WTC11 (cell line): Measurements from ENCODE around the gene HPSE. TPM values are rescaled to one million over a fixed set of nuclear protein-coding genes. Genes with fewer than 3 reads are reported as not detected.

ENCODE experiments used
- ATAC-seq: fragments of 200-7000 bp; cut with Tn5 transposase; 2 replicates; pipeline ENCODE4 v1.10.0; 2021; ENCODE audit warnings: mild to moderate bottlenecking, moderate library complexity
- CTCF ChIA-PET: fragments of 300-600 bp; sonication (Branson Sonifier 250); formaldehyde crosslinking; loops from one replicate; lab custom pipeline; 2021; ENCODE audit warnings: antibody characterized with exemption; lab: Charles Lee
- POLR2A ChIA-PET: fragments of 350-600 bp; sonication (Branson Sonifier 250); formaldehyde crosslinking; loops from one replicate; lab custom pipeline; 2021; ENCODE audit warnings: antibody characterized with exemption; lab: Charles Lee
- DNase-seq: peaks from one replicate; pipeline ENCODE4 v3.0.0; 2021; ENCODE audit warnings: low spot score
- H3K27ac Mint-ChIP-seq: 2 replicates; pipeline ENCODE4 v1.8.0; 2021; ENCODE audit warnings: mixed read lengths
- H3K27me3 Mint-ChIP-seq: 2 replicates; pipeline ENCODE4 v1.8.0; 2021; ENCODE audit warnings: low read depth, mild to moderate bottlenecking, moderate library complexity, mixed read lengths
- H3K36me3 Mint-ChIP-seq: 2 replicates; pipeline ENCODE4 v1.8.0; 2021; ENCODE audit warnings: mixed read lengths
- H3K4me1 Mint-ChIP-seq: 2 replicates; pipeline ENCODE4 v1.8.0; 2022; ENCODE audit warnings: mixed read lengths
- H3K4me3 Mint-ChIP-seq: 2 replicates; pipeline ENCODE4 v1.8.0; 2021; ENCODE audit warnings: mild to moderate bottlenecking, moderate library complexity, mixed read lengths
- H3K9me3 Mint-ChIP-seq: 2 replicates; pipeline ENCODE4 v1.8.0; 2021; ENCODE audit warnings: mixed read lengths
- AFF4 ChIP-seq: sonication (generic); formaldehyde crosslinking; IDR thresholded peaks from 2 replicates; pipeline ENCODE4 v1.8.1; 2023; ENCODE audit warnings: mild to moderate bottlenecking, missing genetic modification reagents, borderline replicate concordance
- ATF3 ChIP-seq: sonication (generic); formaldehyde crosslinking; conservative IDR thresholded peaks from 2 replicates; pipeline ENCODE4 v1.8.1; 2022; ENCODE audit warnings: mild to moderate bottlenecking, missing genetic modification reagents
- CBFB ChIP-seq: sonication (generic); formaldehyde crosslinking; IDR thresholded peaks from 2 replicates; pipeline ENCODE4 v1.8.1; 2022; ENCODE audit warnings: mild to moderate bottlenecking, low read depth, missing genetic modification reagents
- CTCF ChIP-seq: fragments of 200-600 bp; IDR thresholded peaks from 2 replicates; pipeline ENCODE4 v1.8.0; 2022; ENCODE audit warnings: antibody characterized with exemption
- E2F5 ChIP-seq: sonication (generic); formaldehyde crosslinking; IDR thresholded peaks from 2 replicates; pipeline ENCODE4 v1.8.1; 2022; ENCODE audit warnings: mild to moderate bottlenecking, moderate library complexity, missing genetic modification reagents
- GABPB1 ChIP-seq: sonication (generic); formaldehyde crosslinking; IDR thresholded peaks from 2 replicates; pipeline ENCODE4 v1.8.1; 2023; ENCODE audit warnings: mild to moderate bottlenecking, missing genetic modification reagents
- IRF2 ChIP-seq: sonication (generic); formaldehyde crosslinking; IDR thresholded peaks from 2 replicates; pipeline ENCODE4 v1.8.0; 2022; ENCODE audit warnings: low read depth, missing genetic modification reagents, borderline replicate concordance
- JUN ChIP-seq: sonication (generic); formaldehyde crosslinking; IDR thresholded peaks from 2 replicates; pipeline ENCODE4 v1.8.0; 2023; ENCODE audit warnings: mild to moderate bottlenecking, missing genetic modification reagents
- NFATC4 ChIP-seq: fragments of 250-450 bp; sonication (Bioruptor Pico); IDR thresholded peaks from 2 replicates; pipeline ENCODE4 v1.9.0; 2021; ENCODE audit warnings: mild to moderate bottlenecking
- NR1H2 ChIP-seq: sonication (generic); formaldehyde crosslinking; IDR thresholded peaks from 2 replicates; pipeline ENCODE4 v1.9.0; 2021; ENCODE audit warnings: mild to moderate bottlenecking, moderate library complexity, missing genetic modification reagents
- RORB ChIP-seq: fragments of 250-450 bp; sonication (Bioruptor Pico); IDR thresholded peaks from 2 replicates; pipeline ENCODE4 v1.9.0; 2021; ENCODE audit warnings: mild to moderate bottlenecking
- USF1 ChIP-seq: sonication (generic); formaldehyde crosslinking; IDR thresholded peaks from 2 replicates; pipeline ENCODE4 v1.8.0; 2022; ENCODE audit warnings: mild to moderate bottlenecking, missing genetic modification reagents
- ZNF121 ChIP-seq: sonication (generic); formaldehyde crosslinking; IDR thresholded peaks from 2 replicates; pipeline ENCODE4 v1.8.0; 2023; ENCODE audit warnings: missing genetic modification reagents
- ZNF138 ChIP-seq: sonication (generic); formaldehyde crosslinking; conservative IDR thresholded peaks from 2 replicates; pipeline ENCODE4 v1.8.1; 2022; ENCODE audit warnings: mild to moderate bottlenecking, moderate library complexity, missing genetic modification reagents
- ZNF219 ChIP-seq: sonication (generic); formaldehyde crosslinking; IDR thresholded peaks from 2 replicates; pipeline ENCODE4 v1.8.0; 2023; ENCODE audit warnings: missing genetic modification reagents, mild to moderate bottlenecking, borderline replicate concordance
- ZNF263 ChIP-seq: sonication (generic); formaldehyde crosslinking; IDR thresholded peaks from 2 replicates; pipeline ENCODE4 v1.8.1; 2022; ENCODE audit warnings: low read depth, mild to moderate bottlenecking, moderate library complexity, missing genetic modification reagents
- ZNF281 ChIP-seq: sonication (generic); formaldehyde crosslinking; IDR thresholded peaks from 2 replicates; pipeline ENCODE4 v1.8.0; 2023; ENCODE audit warnings: mild to moderate bottlenecking, missing genetic modification reagents
- ZNF416 ChIP-seq: fragments of 250-450 bp; sonication (Bioruptor Pico); IDR thresholded peaks from 2 replicates; pipeline ENCODE4 v1.9.0; 2021; ENCODE audit warnings: mild to moderate bottlenecking, inconsistent platforms
- ZSCAN18 ChIP-seq: fragments of 250-450 bp; sonication (Bioruptor Pico); IDR thresholded peaks from 2 replicates; pipeline ENCODE4 v2.1.2; 2022; ENCODE audit warnings: mild to moderate bottlenecking, moderate library complexity
- total RNA-seq: library from RNA; stranded (reverse); gene quantifications from 3 replicates; pipeline ENCODE4 v1.2.3, GENCODE V29; 2021

The HPSE gene
- total RNA-seq, 1 experiment from 2014 or later, result 3.0 TPM

- ChIA-PET POLR2A (no interaction called here), CTCF (no interaction called here)
- Mint-ChIP-seq H3K4me3 (no peak overlapping the region), H3K27ac (no peak overlapping the region), H3K36me3 (peaks cover 17% of the 10 kb centered on the region), H3K27me3 (peaks cover 59% of the 10 kb centered on the region), H3K4me1 (peaks cover 16% of the 10 kb centered on the region), H3K9me3 (peaks cover 49% of the 10 kb centered on the region)
- DNase-seq (no peak), ATAC-seq (no peak)
- TF ChIP-seq NR1H2 (CRISPR knock-in tag), result no peak
Observed at GRCh38 chr4:83382850-83383249, 48.2 kb upstream of the HPSE start.

GRCh38 chr4:83381173-83381572 is 46.5 kb upstream of the HPSE start:
- DNase-seq, result no peak
- CTCF ChIA-PET, result no interaction called here
- H3K27ac Mint-ChIP-seq, result no peak overlapping the region
- peaks cover 51% of the 10 kb centered on the region for H3K27me3 Mint-ChIP-seq
- no peak overlapping the region for H3K4me3 Mint-ChIP-seq
- peaks cover 28% of the 10 kb centered on the region for H3K36me3 Mint-ChIP-seq
- no peak for TF ChIP-seq ZSCAN18 (CRISPR knock-in tag)
- no peak for TF ChIP-seq CTCF
- no peak for TF ChIP-seq GABPB1 (CRISPR knock-in tag)
- no peak for TF ChIP-seq AFF4 (CRISPR knock-in tag)
- TF ChIP-seq RORB, result no peak
- no peak for TF ChIP-seq ZNF138 (CRISPR knock-in tag)
- TF ChIP-seq E2F5, result no peak
- no peak for TF ChIP-seq ZNF121 (CRISPR knock-in tag)
- TF ChIP-seq USF1 (CRISPR knock-in tag), result no peak
- no peak for TF ChIP-seq ZNF263 (CRISPR knock-in tag)
- no peak for TF ChIP-seq ZNF416 (CRISPR knock-in tag)
- TF ChIP-seq, all 79 proteins: peak for 0
- peaks cover 62% of the 10 kb centered on the region for H3K9me3 Mint-ChIP-seq
- no peaks in the 10 kb centered on the region; the same call in 1 of the 2 replicates for H3K4me1 Mint-ChIP-seq
- ATAC-seq, result no peak
- POLR2A ChIA-PET, result no interaction called here

- no peaks in the 10 kb centered on the region for H3K4me1 Mint-ChIP-seq
- CTCF ChIA-PET, result interaction anchor here (0.7 to 1.6 kb wide), 2 partner anchors 16 to 94 kb away, joined by 3 to 5 read pairs; partner anchors contain the start of gene COQ2
- ATAC-seq, result no peak
- H3K27me3 Mint-ChIP-seq, result peaks cover 37% of the 10 kb centered on the region
- POLR2A ChIA-PET, result no interaction called here
- no peak for DNase-seq
- H3K9me3 Mint-ChIP-seq, result peaks cover 64% of the 10 kb centered on the region
- no peak overlapping the region for H3K4me3 Mint-ChIP-seq
- H3K36me3 Mint-ChIP-seq, result peaks cover 29% of the 10 kb centered on the region
- no peak overlapping the region for H3K27ac Mint-ChIP-seq
- no peak for TF ChIP-seq ZNF219 (CRISPR knock-in tag)
- TF ChIP-seq ZNF281 (CRISPR knock-in tag), result no peak
- TF ChIP-seq ZSCAN18 (CRISPR knock-in tag), result no peak
- no peak for TF ChIP-seq IRF2 (CRISPR knock-in tag)
- no peak for TF ChIP-seq CBFB (CRISPR knock-in tag)
- TF ChIP-seq RORB, result no peak
- no peak for TF ChIP-seq ATF3 (CRISPR knock-in tag)
- TF ChIP-seq NFATC4, result no peak
- TF ChIP-seq JUN (CRISPR knock-in tag), result no peak
Observed at GRCh38 chr4:83378419-83378818, 43.8 kb upstream of the HPSE start.
